Keratinocyte (primary cell): Measurements from ENCODE around the gene LTV1.

ENCODE experiments used
- CTCF ChIP-seq, 3 experiments: IDR thresholded peaks in 1 of 3; conservative IDR thresholded peaks in 1 of 3; optimal IDR thresholded peaks in 1 of 3; 2 replicates in 2 of 3; 3 replicates in 1 of 3; pipeline versions ENCODE3 to v1.5.1; 2011; ENCODE audit warnings: low read length in 3 of 3, mild to moderate bottlenecking in 3 of 3, moderate library complexity in 2 of 3, control low read depth in 1 of 3, inconsistent platforms in 1 of 3; ENCODE audit not compliant: insufficient read depth in 2 of 3; ENCODE audit errors: extremely low read depth in 1 of 3
- EZH2 ChIP-seq: IDR thresholded peaks from one replicate; pipeline ENCODE4 v1.6.1; 2012; ENCODE audit warnings: inconsistent platforms, mild to moderate bottlenecking, low read length, moderate library complexity

- TF ChIP-seq CTCF (optimal IDR thresholded peaks at IDR 0.05 in 1 of 3, IDR thresholded peaks at IDR 0.05 in 1 of 3, conservative IDR thresholded peaks at IDR 0.05 in 1 of 3; ENCODE audit: extremely low read depth in 1 of 3, insufficient read depth in 2 of 3, low read length in 3 of 3), result no peak
- TF ChIP-seq EZH2, result no peak
These were observed 40.1 kb upstream of the LTV1 start for GRCh38 chr6:143802833-143803565.
